GM12892 (cell line): Measurements from ENCODE around the gene ARID3A.

Experiments used
- POLR2A ChIP-seq: IDR thresholded peaks from 2 replicates; pipeline ENCODE4 v1.6.1; 2011; ENCODE audit warnings: low read depth, low read length, control low read depth
- POLR2AphosphoS5 ChIP-seq: IDR thresholded peaks from 2 replicates; pipeline ENCODE4 v1.6.1; 2011; ENCODE audit warnings: low read depth, low read length, control low read depth
- TAF1 ChIP-seq: IDR thresholded peaks from 2 replicates; pipeline ENCODE4 v1.6.1; 2011; ENCODE audit warnings: low read depth, mild to moderate bottlenecking, control low read depth, low read length, borderline replicate concordance

- TF ChIP-seq POLR2A (no peak), TAF1 (no peak), POLR2AphosphoS5 (no peak)
Measured at GRCh38 chr19:1017906-1018305, 92.1 kb downstream of the ARID3A start.
